GM12875 (cell line): Measurements from ENCODE around the gene GANC.

ENCODE experiments used
- H3K4me3 ChIP-seq: one replicate; pipeline ENCODE4 v1.5.1; 2011; ENCODE audit warnings: low read depth, low read length, control low read depth
- TF ChIP-seq, protein P1 (sequence below): IDR thresholded peaks from 2 replicates; pipeline ENCODE4 v1.5.1; 2011; ENCODE audit warnings: low read depth, mild to moderate bottlenecking, control low read depth, inconsistent platforms, low read length, moderate library complexity, borderline replicate concordance; ENCODE audit not compliant: insufficient read depth

The GANC gene

DNA sequence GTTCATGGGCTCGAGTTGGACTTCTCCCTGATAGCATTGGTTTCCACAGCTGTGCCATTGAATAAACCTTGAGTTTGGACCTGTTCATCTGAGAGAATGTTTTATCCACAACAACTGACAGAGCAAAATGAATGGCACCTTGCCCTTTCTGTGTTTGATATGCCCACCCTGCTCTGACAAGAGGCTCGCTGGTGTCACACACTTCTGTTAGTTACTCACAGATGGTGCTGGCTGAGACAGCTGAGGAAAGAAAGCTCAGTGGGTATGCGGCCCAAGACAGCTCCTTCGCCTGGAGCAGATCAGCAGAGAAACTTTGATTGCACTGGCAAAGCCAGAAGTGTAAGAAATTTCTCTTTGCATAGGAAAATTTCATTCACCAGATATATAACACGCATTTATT lies 83.8 kb downstream of the GANC start:
- TF ChIP-seq, protein P1, sequence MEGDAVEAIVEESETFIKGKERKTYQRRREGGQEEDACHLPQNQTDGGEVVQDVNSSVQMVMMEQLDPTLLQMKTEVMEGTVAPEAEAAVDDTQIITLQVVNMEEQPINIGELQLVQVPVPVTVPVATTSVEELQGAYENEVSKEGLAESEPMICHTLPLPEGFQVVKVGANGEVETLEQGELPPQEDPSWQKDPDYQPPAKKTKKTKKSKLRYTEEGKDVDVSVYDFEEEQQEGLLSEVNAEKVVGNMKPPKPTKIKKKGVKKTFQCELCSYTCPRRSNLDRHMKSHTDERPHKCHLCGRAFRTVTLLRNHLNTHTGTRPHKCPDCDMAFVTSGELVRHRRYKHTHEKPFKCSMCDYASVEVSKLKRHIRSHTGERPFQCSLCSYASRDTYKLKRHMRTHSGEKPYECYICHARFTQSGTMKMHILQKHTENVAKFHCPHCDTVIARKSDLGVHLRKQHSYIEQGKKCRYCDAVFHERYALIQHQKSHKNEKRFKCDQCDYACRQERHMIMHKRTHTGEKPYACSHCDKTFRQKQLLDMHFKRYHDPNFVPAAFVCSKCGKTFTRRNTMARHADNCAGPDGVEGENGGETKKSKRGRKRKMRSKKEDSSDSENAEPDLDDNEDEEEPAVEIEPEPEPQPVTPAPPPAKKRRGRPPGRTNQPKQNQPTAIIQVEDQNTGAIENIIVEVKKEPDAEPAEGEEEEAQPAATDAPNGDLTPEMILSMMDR: no peak
- no peak overlapping the region for H3K4me3 ChIP-seq

DNA sequence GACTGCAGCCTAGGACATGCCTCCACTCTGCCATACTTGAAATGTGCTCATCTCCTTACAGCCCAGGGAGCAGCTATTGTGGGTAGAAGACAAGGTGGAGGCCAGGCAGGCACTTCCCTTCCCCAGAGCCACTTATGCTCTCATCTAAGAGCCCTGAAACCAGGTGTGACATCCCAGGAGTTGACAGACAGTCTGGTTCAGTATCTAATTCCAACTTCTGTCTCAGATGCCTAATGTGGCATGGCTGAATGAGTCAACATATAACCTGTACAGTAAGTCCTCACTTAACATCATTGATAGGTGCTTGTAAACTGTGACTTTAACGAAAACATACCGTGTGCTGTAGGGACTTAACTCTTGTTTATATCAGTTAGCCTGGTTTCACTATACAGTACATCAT lies 85.1 kb downstream of the GANC start:
- TF ChIP-seq, protein P1: no peak
- H3K4me3 ChIP-seq: no peak overlapping the region

DNA sequence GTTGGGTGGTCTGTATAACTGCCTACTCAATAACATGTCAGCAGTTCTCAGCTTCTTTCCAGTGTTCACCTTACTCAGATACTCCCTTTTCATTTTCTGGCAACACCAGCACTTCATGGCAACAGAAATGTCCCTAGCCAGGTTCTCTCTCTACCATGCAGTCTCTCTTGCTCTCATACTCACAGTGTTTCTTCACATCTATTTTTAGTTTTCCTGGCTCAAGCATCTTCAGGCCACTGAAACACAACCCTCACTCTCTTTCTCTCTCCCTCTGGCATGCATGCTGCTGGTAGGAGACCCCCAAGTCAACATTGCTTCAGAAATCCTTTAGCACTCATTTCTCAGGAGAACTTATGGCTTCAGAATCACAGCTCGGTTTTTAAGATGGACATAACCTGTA lies 86.2 kb downstream of the GANC start, which contains the start of gene CAPN3:
TSS of gene CAPN3 (plus strand) at position 253 of the 400 bp plus-strand sequence. CDS start 305 bp downstream, outside the sequence.
- TF ChIP-seq, protein P1: no peak
- no peak within 1 kb of the TSS for H3K4me3 ChIP-seq

DNA sequence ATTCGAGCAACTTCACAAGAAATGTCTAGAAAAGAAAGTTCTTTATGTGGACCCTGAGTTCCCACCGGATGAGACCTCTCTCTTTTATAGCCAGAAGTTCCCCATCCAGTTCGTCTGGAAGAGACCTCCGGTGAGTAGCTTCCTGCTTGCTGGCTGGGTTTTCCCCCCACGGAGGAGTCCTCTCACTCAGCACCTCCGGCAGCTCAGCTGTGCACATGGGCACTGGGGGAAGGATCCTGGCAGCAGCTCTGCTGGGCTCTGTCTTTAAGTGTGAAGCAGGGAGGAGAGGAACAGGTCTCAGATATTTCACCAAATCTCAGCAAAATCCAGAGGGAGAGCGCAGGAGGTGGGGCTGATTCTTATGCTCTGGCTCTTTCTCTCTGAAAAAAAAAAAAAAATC lies 87.0 kb downstream of the GANC start:
- TF ChIP-seq, protein P1: no peak

DNA sequence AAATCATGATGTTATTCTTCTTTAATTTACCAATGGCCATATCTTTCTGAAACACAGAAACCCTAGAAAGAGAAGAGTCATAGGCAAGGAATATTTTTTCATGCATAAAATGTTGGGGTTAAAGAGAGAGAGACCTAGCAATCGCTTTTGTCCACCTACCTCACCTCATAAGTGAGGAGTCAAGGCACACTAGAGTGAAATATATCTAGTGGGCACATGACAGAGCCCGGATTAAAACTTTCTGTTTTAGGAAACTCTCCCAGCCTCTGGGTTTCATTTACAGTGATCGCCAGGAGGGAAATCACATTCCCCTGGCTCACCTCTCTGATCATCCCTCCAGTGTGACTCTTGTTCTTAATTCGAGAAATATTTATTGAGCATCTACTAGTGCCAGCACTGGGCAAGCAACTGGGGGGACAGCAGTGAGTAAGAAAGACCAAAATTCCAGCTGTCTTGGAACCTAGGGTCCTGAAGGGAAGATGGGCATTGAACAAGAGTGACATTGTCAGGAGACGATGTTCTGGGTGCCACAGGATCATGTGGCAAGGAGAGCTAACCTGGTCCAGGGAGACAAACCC lies 87.6 kb downstream of the GANC start:
- H3K4me3 ChIP-seq: no peak overlapping the region
- TF ChIP-seq, protein P1: no peak

More for the DNA sequence above, 87.0 kb downstream of the GANC start:
- H3K4me3 ChIP-seq: no peak overlapping the region

DNA sequence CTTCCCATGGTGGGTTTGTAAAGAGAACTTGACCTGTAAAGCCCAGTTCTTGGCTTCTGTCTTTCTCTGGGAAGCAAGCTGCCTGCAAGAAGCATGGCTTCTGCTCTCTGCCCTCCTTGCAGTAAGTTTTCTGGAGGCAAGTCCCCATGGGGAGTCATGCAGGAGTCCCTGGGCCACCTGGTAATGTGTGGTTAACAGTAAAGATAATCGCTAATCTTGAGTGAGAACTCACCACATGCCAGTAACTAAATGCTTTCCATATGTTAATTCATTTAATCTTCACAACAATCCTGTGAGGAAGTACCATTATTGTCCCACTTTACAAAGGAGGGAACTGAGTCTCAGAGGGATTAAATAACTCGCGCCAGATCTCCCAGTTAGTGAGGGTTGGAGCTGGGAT lies 90.5 kb downstream of the GANC start:
- no peak overlapping the region for H3K4me3 ChIP-seq
- TF ChIP-seq, protein P1: no peak

DNA sequence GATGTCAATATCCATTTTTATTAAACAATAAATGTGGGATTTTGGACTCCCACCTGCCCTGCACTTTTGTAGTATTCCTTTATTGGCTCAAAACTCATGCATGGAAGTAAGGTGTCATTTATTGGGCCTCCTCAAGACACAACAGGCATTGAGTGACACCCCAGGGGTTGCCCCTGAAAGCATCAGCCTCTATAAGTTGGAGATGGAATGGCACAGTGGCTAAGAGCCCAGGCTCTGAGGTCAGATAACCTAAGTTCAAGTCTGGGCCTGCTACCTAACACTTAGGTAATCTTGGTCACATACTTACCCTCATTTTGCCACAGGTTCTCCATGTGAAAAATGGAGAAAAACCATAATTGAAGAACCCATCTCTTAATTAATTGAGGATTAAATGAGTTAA lies 90.9 kb downstream of the GANC start:
- TF ChIP-seq, protein P1: no peak
- H3K4me3 ChIP-seq: no peak overlapping the region
